OCI-LY3 (cell line): ENCODE measurements around the gene PIK3R3.

ENCODE experiments used
- H2AFZ ChIP-seq: fragments of 200-600, 300-600 bp; shearing (Covaris generic); 2 replicates; pipeline ENCODE4 v1.6.0; 2014; ENCODE audit warnings: antibody characterized with exemption, low read depth, low read length
- H3K27ac ChIP-seq: fragments of 200-600, 300-600 bp; sonication (generic); 2 replicates; pipeline ENCODE4 v1.5.1; 2014; ENCODE audit warnings: mild to moderate bottlenecking, low read length, moderate library complexity, mixed read lengths
- H3K27me3 ChIP-seq: fragments of 200-600, 300-600 bp; sonication (generic); 2 replicates; pipeline ENCODE4 v1.6.1; 2014; ENCODE audit warnings: low read depth, low read length, mixed read lengths
- H3K36me3 ChIP-seq: fragments of 200-600, 300-600 bp; sonication (generic); replicated peaks from 2 replicates; pipeline ENCODE3; 2014; ENCODE audit warnings: low read depth, low read length, mixed read lengths
- H3K4me1 ChIP-seq: fragments of 300-600, 200-600 bp; sonication (generic); 2 replicates; pipeline ENCODE4 v1.6.1; 2014; ENCODE audit warnings: low read length, mixed read lengths
- H3K4me2 ChIP-seq: fragments of 200-600, 300-600 bp; sonication (generic); 2 replicates; pipeline ENCODE4 v1.6.1; 2014; ENCODE audit warnings: low read length, mixed read lengths
- H3K4me3 ChIP-seq: fragments of 300-600, 200-600 bp; sonication (generic); 2 replicates; pipeline ENCODE4 v1.5.1; 2014; ENCODE audit warnings: antibody characterized with exemption, mild to moderate bottlenecking, low read length, moderate library complexity
- H3K79me2 ChIP-seq: fragments of 300-600, 200-600 bp; shearing (Covaris generic); 2 replicates; pipeline ENCODE4 v1.6.1; 2014; ENCODE audit warnings: mild to moderate bottlenecking, low read length, mixed read lengths
- H3K9ac ChIP-seq: fragments of 300-600, 200-600 bp; shearing (Covaris generic); 2 replicates; pipeline ENCODE4 v1.6.0; 2014; ENCODE audit warnings: mild to moderate bottlenecking, low read length, moderate library complexity
- H3K9me3 ChIP-seq: fragments of 200-600, 300-600 bp; shearing (Covaris generic); 2 replicates; pipeline ENCODE4 v1.6.1; 2014; ENCODE audit warnings: low read length, mixed read lengths; ENCODE audit not compliant: insufficient read depth
- H4K20me1 ChIP-seq: fragments of 200-600, 300-600 bp; sonication (generic); 2 replicates; pipeline ENCODE4 v1.6.1; 2016; ENCODE audit warnings: low read length, mixed read lengths; ENCODE audit not compliant: insufficient read depth
- CTCF ChIP-seq: fragments of 200-600, 300-600 bp; sonication (generic); IDR thresholded peaks from 2 replicates; pipeline ENCODE4 v1.5.1; 2014; ENCODE audit warnings: antibody characterized with exemption, low read length, low read depth
- EZH2phosphoT487 ChIP-seq: fragments of 200-600 bp; shearing (Covaris generic); IDR thresholded peaks from 2 replicates; pipeline ENCODE4 v1.6.1; 2018; ENCODE audit warnings: antibody characterized with exemption, mixed run types, low read depth

PIK3R3 gene

GRCh38 chr1:46081206-46081605 lies 51.2 kb downstream of the PIK3R3 start:
- no peaks in the 10 kb centered on the region for H3K79me2 ChIP-seq
- no peak overlapping the region for H3K27ac ChIP-seq
- no peak overlapping the region for H3K4me2 ChIP-seq
- H3K9me3 ChIP-seq = no peaks in the 10 kb centered on the region
- H3K9ac ChIP-seq = no peak overlapping the region
- H2AFZ ChIP-seq = no peak overlapping the region
- no peaks in the 10 kb centered on the region for H3K4me1 ChIP-seq
- H3K27me3 ChIP-seq = no peaks in the 10 kb centered on the region
- H4K20me1 ChIP-seq = no peaks in the 10 kb centered on the region
- TF ChIP-seq CTCF (no peak), EZH2phosphoT487 (no peak)
- no peaks in the 10 kb centered on the region for H3K36me3 ChIP-seq
- no peak overlapping the region for H3K4me3 ChIP-seq

- Histone ChIP-seq H3K4me1 (no peaks in the 10 kb centered on the region), H2AFZ (no peak overlapping the region), H3K9ac (no peak overlapping the region), H3K79me2 (no peaks in the 10 kb centered on the region), H3K27me3 (no peaks in the 10 kb centered on the region), H3K27ac (no peak overlapping the region), H3K4me2 (no peak overlapping the region), H4K20me1 (no peaks in the 10 kb centered on the region), H3K4me3 (no peak overlapping the region), H3K36me3 (no peaks in the 10 kb centered on the region), H3K9me3 (no peaks in the 10 kb centered on the region)
- TF ChIP-seq CTCF (no peak), EZH2phosphoT487 (no peak)
Observed at GRCh38 chr1:46080257-46080656, 52.2 kb downstream of the PIK3R3 start.

GRCh38 chr1:46077644-46078043 lies 54.8 kb downstream of the PIK3R3 start:
- Histone ChIP-seq H3K4me2 (no peak overlapping the region), H2AFZ (no peak overlapping the region), H3K9me3 (no peaks in the 10 kb centered on the region), H3K27me3 (no peaks in the 10 kb centered on the region), H3K79me2 (no peaks in the 10 kb centered on the region), H3K4me3 (no peak overlapping the region), H4K20me1 (no peaks in the 10 kb centered on the region), H3K4me1 (no peaks in the 10 kb centered on the region), H3K9ac (no peak overlapping the region), H3K36me3 (no peaks in the 10 kb centered on the region), H3K27ac (no peak overlapping the region)
- TF ChIP-seq CTCF (no peak), EZH2phosphoT487 (no peak)

GRCh38 chr1:46076343-46076742 lies 56.1 kb downstream of the PIK3R3 start:
- Histone ChIP-seq H4K20me1 (no peaks in the 10 kb centered on the region), H3K4me1 (no peaks in the 10 kb centered on the region), H3K27ac (no peak overlapping the region), H3K4me2 (no peak overlapping the region), H3K36me3 (no peaks in the 10 kb centered on the region), H3K9ac (no peak overlapping the region), H3K9me3 (no peaks in the 10 kb centered on the region), H3K27me3 (no peaks in the 10 kb centered on the region), H3K4me3 (no peak overlapping the region), H3K79me2 (no peaks in the 10 kb centered on the region), H2AFZ (no peak overlapping the region)
- TF ChIP-seq EZH2phosphoT487 (no peak), CTCF (no peak)
